Mesodermal cell (in vitro differentiated cells): ENCODE results near the gene FOXA3.

Experiments used
- H3K27ac ChIP-seq: 2 replicates; pipeline ENCODE4 v1.7.0; 2013; ENCODE audit warnings: mild to moderate bottlenecking, low read depth, low read length, moderate library complexity; ENCODE audit not compliant: severe bottlenecking
- H3K36me3 ChIP-seq: 2 replicates; pipeline ENCODE4 v1.7.1; 2013; ENCODE audit warnings: mild to moderate bottlenecking, low read length, moderate library complexity; ENCODE audit not compliant: control insufficient read depth, insufficient read depth
- H3K4me1 ChIP-seq: one replicate; pipeline ENCODE4 v1.7.1; 2013; ENCODE audit warnings: mild to moderate bottlenecking, low read length; ENCODE audit not compliant: insufficient read depth, control insufficient read depth, poor library complexity, severe bottlenecking
- H3K4me3 ChIP-seq: 2 replicates; pipeline ENCODE4 v1.7.0; 2013; ENCODE audit warnings: low read length, control low read depth, mild to moderate bottlenecking; ENCODE audit not compliant: insufficient read depth, poor library complexity, severe bottlenecking; ENCODE audit errors: extremely low read depth
- H3K9me3 ChIP-seq: 2 replicates; pipeline ENCODE4 v1.7.1; 2013; ENCODE audit warnings: mild to moderate bottlenecking, low read length, moderate library complexity; ENCODE audit not compliant: control insufficient read depth
- WGBS, 2 experiments: methylation state at CpG; one replicate each; pipeline ENCODE4 v1.1.5; 2013; ENCODE audit warnings: missing lambda C conversion rate in 2 of 2; ENCODE audit not compliant: insufficient coverage in 2 of 2; 5-methylcytosine and 5-hydroxymethylcytosine counted together

The FOXA3 gene

DNA sequence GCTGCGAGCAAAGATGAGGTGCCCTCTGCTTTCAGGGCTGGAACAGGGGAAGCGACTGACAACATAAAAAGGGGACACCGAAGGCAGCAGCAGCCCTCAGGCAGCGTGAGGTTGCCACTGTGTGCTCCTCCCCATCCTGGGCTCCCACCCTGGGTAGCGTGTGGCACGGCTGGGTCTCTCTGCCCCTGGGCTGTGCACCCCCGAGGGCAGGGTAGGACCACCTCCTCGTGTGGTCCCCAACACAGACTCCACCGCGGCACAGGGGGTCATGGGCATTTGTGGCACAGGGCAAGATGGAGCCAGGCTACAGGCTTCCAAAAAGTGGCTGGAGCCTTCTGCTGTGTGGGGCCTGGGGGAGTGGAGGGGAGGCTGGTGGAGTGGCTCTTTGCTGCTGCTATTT is 42.6 kb upstream of the FOXA3 start:
- Histone ChIP-seq H3K4me3 (no peak overlapping the region), H3K9me3 (no peaks in the 10 kb centered on the region), H3K36me3 (peaks cover 66% of the 10 kb centered on the region), H3K27ac (no peak overlapping the region), H3K4me1 (peaks cover 8% of the 10 kb centered on the region)
- 86 to 88% methylated on average over 8 to 10 of the region's 10 CpGs for WGBS, 2 experiments

DNA sequence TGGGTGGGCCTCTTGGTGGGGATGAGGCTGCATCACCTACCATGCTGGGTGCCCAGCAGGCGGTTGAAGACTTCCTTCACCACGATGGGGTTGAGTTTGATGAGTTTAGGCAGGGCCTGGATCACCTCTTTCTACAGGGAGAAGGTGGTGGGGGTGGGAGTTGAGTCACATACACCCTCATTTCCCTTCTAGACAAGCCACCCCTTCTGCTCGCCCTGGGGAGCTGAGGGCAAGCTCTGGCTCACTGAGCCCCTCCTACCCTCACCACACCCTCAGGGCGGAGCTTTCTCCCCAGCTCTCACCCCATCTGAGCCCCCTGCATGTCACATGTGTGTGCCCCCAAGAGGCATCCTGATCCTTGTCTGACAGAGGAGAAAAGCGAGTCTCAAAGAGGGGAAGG is 41.4 kb upstream of the FOXA3 start:
- Histone ChIP-seq H3K9me3 (no peaks in the 10 kb centered on the region), H3K36me3 (peaks cover 77% of the 10 kb centered on the region), H3K4me3 (no peak overlapping the region), H3K4me1 (peaks cover 2% of the 10 kb centered on the region), H3K27ac (no peak overlapping the region)
- WGBS, 2 experiments, result 100% methylated on average over 1 of the region's 5 CpGs

DNA sequence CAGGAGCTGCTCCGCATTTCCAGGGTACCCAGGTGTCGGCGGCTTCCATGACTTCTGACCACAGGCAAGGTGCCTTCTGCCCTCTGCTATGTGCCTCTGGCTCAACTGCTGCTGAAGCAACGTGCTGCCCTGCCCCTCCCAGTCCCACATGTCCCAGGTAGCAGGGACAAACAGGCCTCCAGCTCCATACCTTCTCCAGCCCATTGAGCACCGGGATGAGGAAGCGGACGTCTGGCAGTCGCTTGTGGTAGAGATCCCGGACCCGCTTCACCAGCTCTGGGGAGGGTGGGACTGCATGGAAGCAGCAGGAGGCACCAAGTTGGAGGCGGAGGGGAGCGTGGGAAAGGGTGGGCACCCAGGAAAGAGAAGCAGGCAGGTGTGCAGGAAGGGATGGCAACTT is 40.9 kb upstream of the FOXA3 start:
- WGBS, 2 experiments, result 98% methylated on average over 7 to 11 of the region's 12 CpGs

DNA sequence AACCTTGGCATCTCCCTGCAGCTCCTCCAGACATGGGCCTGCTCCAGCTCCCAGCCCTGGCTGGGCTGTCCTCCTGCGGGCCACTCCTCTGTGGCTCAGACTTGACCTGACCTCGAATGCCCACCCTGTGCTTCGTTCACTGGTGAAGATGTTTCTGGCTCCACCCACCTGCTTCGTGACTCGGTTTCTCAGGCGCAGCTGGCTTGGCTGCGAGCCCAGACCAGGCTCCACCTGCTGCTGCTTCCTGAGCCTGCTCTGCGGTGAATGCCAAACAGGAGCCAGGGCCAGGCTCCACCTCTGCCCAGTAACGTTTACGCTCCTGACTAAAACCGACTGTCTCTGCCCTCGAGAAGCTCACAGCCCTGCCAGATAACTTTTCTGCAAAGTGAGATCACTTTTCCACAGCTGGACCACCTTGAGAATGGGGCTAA is 40.1 kb upstream of the FOXA3 start:
- 92 to 95% methylated on average over 12 of the region's 12 CpGs for WGBS, 2 experiments
- Histone ChIP-seq H3K4me3 (no peak overlapping the region), H3K27ac (no peak overlapping the region), H3K36me3 (peaks cover 90% of the 10 kb centered on the region), H3K9me3 (no peaks in the 10 kb centered on the region), H3K4me1 (no peaks in the 10 kb centered on the region)

More for the DNA sequence above, 40.9 kb upstream of the FOXA3 start:
- no peaks in the 10 kb centered on the region for H3K9me3 ChIP-seq
- H3K4me1 ChIP-seq, result no peaks in the 10 kb centered on the region
- H3K27ac ChIP-seq, result no peak overlapping the region
- H3K4me3 ChIP-seq, result no peak overlapping the region
- peaks cover 82% of the 10 kb centered on the region for H3K36me3 ChIP-seq

DNA sequence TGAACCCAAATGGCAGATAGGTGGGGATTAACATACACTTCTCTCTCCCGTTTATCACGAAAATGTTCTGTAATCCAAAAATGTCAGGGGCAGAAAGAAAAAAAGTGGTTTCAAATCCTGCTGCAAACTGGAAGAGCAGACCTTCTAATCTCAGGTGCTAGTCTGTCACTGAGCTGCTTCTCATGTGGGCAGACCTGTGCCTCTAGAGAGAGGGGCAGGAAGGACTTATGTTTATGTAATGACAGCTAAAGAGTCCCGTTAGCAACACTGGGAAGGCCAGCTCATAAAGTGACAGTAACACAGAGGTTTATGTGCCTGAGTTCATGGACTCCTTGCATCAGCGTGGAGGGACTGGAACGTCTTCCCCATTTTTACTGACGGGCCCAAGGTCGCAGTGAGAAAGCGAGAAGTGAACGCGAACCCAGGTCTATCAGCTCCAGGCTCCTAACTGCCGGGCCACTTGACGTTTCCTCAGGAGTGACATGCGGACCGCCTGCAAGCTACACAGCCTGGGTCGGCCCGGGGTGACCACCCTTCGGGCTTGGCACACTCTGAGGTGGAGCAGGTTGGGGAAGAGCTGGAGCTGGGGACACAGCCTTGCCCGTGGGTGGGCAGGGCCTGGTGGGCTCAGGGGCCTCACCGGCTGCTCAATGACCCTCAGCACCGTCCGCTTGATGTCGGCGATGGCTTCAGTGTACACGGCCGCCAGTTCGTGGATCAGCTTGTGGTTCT is 39.4 kb upstream of the FOXA3 start:
- Histone ChIP-seq H3K27ac (no peak overlapping the region), H3K4me1 (no peaks in the 10 kb centered on the region), H3K4me3 (no peak overlapping the region), H3K9me3 (no peaks in the 10 kb centered on the region), H3K36me3 (peaks cover 97% of the 10 kb centered on the region)
- WGBS, 2 experiments, result 95 to 96% methylated on average over 23 to 26 of the region's 26 CpGs

DNA sequence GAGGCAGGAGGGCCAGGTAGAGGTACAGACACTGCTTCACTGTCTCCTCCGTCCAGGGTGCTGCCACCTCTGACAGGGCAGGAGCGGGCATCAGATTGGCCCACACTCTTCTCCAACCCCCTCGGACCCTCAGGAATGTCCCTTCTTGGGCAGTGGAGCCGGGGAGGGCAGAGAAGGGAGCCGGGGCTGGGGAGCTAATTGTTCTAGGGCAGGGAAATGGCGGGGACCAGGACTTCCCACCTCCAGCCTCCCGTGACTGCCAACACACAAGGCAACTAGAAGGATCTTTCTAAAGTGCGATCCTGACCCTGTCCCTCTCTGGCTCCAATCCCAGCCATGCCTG is 38.9 kb upstream of the FOXA3 start:
- no peak overlapping the region for H3K27ac ChIP-seq
- H3K4me1 ChIP-seq, result no peaks in the 10 kb centered on the region
- H3K9me3 ChIP-seq, result no peaks in the 10 kb centered on the region
- no peak overlapping the region for H3K4me3 ChIP-seq
- H3K36me3 ChIP-seq, result peaks cover 97% of the 10 kb centered on the region
- 92 to 96% methylated on average over 4 to 5 of the region's 8 CpGs for WGBS, 2 experiments

DNA sequence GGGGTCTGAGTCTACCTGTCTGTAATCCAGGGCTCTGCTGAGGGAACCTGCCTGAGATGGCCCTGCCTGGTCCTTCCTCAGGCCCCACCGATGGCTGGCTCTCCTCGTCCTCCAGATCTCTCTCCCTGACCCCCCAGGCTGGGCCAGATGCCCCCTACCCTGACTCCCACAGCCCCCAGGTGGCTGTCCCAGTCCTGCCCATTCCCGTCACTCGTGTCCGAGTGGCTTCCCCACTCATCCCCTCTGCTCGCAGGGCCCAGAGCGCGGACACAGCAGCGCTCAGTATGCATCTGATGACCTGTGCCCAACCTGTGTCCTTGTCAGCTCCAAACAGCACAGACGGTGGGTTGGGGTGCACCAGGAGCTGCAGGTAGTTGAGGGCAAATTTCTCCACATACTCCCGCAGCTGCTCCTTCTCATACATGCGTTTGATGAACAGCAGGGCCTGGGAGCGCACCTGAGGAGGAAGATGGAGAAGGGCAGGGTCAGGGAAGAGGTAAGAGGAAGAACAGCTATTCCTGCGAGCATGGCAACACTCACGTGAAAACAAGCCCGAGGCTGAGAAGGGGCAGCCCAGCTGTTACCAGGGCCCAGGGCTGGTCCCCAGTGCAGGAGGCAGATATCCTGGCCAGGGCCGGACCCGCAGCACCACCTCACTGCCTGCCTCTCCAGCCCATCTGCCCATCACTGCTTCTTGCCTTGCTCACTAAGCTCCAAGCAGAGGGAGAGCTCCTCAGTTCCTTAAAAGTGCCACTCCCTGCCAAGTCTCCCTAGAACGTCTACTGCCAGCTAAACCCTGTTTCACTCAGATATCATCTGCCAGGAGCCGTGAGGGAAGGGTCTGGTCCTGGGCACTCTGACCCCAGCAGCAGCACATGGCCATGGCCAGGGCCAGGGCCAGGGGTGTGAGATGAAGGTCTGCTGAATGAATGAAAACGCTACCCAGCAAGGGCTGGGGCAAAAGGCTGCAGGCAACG is 37.9 kb upstream of the FOXA3 start:
- no peaks in the 10 kb centered on the region for H3K4me1 ChIP-seq
- WGBS, 2 experiments, result 86 to 88% methylated on average over 18 to 21 of the region's 22 CpGs
- no peak overlapping the region for H3K4me3 ChIP-seq
- no peak overlapping the region for H3K27ac ChIP-seq
- H3K9me3 ChIP-seq, result no peaks in the 10 kb centered on the region
- H3K36me3 ChIP-seq, result peaks cover 95% of the 10 kb centered on the region

DNA sequence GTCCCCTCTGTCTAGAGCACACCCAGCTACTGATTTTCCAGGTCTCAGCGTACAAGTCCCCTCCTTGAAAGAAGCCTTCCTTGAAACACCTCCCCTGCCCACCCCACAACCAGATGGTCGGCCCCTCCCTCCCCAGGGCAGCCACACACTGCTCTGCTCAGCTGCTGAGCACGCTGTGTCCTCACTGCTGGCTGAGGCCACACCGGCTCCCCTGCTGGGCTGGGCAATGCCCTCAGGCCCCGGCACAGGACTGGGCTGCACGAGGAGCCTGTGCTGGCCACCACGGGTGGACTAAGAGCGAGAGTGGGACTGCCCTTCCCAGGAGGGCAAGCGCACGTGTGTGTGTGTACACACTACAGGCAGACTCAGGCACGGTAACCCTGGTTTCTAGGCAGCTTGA is 37.2 kb upstream of the FOXA3 start:
- H3K27ac ChIP-seq, result no peak overlapping the region
- no peaks in the 10 kb centered on the region for H3K9me3 ChIP-seq
- peaks cover 95% of the 10 kb centered on the region for H3K36me3 ChIP-seq
- no peak overlapping the region for H3K4me3 ChIP-seq
- 96% methylated on average over 7 to 9 of the region's 11 CpGs for WGBS, 2 experiments
- H3K4me1 ChIP-seq, result no peaks in the 10 kb centered on the region

DNA sequence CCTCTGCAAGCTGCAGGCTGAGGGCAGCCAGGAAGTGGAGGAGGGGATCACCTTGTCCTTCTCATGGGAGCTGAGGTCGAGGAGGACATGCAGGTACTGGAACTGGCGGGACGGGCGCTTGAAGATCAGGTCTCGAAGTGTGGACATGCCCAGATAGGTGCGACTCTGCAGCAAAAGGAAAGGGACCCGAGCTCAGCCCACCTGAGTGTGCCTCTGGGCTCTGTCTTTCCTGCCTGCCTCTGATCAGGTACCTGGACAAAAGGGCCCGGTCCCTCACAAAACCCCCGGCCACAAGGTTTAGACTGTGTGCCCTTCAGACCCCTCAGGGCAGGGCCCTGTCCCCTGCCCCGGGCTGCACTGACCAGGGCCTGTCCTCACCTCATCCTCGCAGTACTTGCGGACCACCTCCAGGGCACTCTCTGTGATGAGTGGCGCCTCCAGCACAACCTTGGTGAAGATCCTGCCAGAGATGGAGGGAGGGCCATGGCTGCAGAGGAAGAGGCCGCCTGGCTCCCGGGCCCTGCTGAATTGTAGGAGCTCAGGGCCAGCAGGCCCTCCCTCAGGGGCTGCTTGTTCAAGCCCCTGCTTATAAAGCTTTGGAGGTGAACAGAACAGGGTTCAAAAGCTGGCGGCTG is 36.5 kb upstream of the FOXA3 start:
- Histone ChIP-seq H3K27ac (no peak overlapping the region), H3K4me3 (no peak overlapping the region), H3K4me1 (no peaks in the 10 kb centered on the region), H3K9me3 (no peaks in the 10 kb centered on the region), H3K36me3 (peaks cover 96% of the 10 kb centered on the region)
- WGBS, 2 experiments, result 95 to 96% methylated on average over 16 of the region's 16 CpGs

DNA sequence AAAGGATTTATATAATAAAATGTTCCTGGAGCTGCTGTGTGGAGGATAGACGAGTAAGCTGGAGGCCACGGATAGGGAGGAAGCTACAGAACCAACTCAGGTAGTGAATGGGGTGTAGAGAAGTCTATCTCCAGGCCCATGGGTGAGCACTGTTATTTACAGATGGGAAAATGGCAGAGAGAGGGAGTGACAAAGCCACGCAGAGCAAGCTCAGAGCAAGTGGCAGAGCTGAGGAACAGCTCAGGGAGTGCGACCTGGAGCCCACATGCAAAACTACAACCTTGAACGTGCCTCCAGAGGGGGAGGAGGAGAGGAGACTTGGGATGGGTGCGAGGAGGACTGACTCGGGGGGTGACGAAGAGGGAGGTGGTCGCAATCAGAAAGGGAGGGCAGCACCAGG is 35.6 kb upstream of the FOXA3 start:
- no peak overlapping the region for H3K27ac ChIP-seq
- WGBS, 2 experiments, result 95 to 96% methylated on average over 9 of the region's 9 CpGs
- H3K36me3 ChIP-seq, result peaks cover 96% of the 10 kb centered on the region
- H3K4me3 ChIP-seq, result no peak overlapping the region
- H3K9me3 ChIP-seq, result no peaks in the 10 kb centered on the region
- H3K4me1 ChIP-seq, result no peaks in the 10 kb centered on the region
